Measurements from ENCODE around the gene CTNND2.
A peak's percentile ranks its signal among the peaks of the same experiment; 100 is the strongest.

The CTNND2 gene

DNA sequence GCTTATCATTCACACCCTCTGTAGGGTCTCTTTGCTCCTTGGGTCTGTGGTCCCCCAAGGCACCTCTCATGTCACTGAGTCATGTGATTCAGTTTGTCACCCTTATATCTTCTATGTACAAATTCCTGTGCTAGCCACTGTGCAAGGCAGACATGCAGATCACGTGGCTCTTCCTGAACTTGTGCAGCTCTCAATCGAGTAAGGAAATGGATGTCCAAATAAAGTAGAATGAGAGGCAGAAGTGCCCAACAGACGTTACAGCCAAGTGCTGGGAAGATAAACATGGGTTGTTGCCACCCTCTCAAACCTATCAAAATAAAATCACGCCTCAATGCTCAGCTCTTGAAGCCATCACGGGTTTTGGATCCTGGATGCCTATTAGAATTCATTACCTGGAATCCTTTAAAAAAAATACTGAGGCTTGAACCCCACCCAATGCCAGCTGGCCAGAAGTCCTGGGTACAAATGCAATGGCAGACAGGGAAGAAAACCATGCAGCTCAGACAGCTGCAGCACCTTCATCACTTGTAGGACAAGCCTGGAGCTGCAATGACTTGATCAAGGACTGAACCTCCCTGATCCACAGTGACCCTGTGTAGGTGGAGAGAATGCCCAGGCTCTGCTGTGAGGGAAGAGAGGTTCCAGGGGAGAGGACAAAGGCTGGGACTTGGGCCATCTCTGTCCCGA is 914.5 kb downstream of the CTNND2 start:
- no peaks in the 10 kb centered on the region for H3K36me3 ChIP-seq (ENCODE audit: control insufficient read depth, insufficient read depth, low read length, severe bottlenecking)
- H3K4me3 ChIP-seq (ENCODE audit: low read length) = no peak overlapping the region
- no peak for DNase-seq (ENCODE audit: low read depth)
- no peaks in the 10 kb centered on the region for H3K9me3 ChIP-seq (ENCODE audit: control insufficient read depth, low read length)
- H3K4me1 ChIP-seq (ENCODE audit: control insufficient read depth, insufficient read depth, low read length) = no peaks in the 10 kb centered on the region
- no peak overlapping the region for H3K9ac ChIP-seq (ENCODE audit: low read length)
- H3K27me3 ChIP-seq (replicated peaks; ENCODE audit: control insufficient read depth, insufficient read depth, low read length) = peaks cover 15% of the 10 kb centered on the region

DNA sequence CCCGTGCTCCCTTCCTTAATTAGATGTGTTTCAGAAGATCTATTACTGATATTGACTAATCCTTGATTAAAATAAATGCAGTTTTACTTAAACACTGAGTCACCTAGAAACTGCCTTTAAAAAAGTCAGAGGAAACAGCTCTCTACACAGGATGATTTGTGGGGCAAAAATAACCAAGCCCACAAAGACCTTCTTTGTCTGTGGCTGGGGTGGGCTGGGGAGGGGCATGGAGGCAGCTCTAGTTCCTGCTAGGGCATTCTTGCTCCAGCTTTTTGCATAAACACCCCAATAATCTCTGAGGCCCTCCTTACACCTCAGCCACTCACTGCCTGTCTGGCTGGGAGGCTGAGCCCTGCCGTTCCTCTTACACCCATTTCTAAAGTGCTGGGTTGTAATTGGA is 915.6 kb downstream of the CTNND2 start:
- H3K4me1 ChIP-seq (ENCODE audit: control insufficient read depth, insufficient read depth, low read length) = no peaks in the 10 kb centered on the region
- H3K9ac ChIP-seq (ENCODE audit: low read length) = no peak overlapping the region
- no peaks in the 10 kb centered on the region for H3K36me3 ChIP-seq (ENCODE audit: control insufficient read depth, insufficient read depth, low read length, severe bottlenecking)
- H3K4me3 ChIP-seq (ENCODE audit: low read length) = no peak overlapping the region
- H3K27me3 ChIP-seq (replicated peaks; ENCODE audit: control insufficient read depth, insufficient read depth, low read length) = peaks cover 15% of the 10 kb centered on the region
- DNase-seq (ENCODE audit: low read depth) = no peak
- no peaks in the 10 kb centered on the region for H3K9me3 ChIP-seq (ENCODE audit: control insufficient read depth, low read length)

DNA sequence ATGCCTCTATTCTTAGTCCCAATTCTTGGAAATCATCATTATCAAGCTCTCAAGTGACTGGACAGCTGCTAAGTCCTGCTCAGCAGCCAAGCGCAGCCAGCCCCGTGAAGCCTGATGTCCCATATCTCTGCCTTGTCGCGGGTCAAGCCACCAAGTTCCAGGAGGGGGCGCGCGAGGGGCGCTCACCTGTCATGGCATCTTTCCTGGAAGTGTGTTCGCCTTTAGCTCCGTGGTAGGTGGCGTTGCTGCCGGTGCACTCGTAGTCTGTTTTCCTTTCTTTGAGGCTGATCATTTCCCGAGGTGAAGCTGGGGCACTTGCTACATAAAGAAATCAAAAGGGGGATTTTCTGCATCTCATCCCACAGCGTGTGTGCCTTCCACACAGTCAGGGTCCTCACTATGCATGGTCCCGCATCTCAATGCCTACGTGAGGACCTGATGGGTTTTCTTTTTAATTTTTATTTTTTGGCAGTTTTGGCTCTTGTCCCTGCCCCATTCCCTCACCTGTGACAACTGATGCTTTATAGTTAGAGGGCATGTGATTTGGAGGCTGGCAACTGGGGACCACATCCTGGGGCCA is 916.2 kb downstream of the CTNND2 start:
- no peaks in the 10 kb centered on the region for H3K4me1 ChIP-seq (ENCODE audit: control insufficient read depth, insufficient read depth, low read length)
- H3K27me3 ChIP-seq (replicated peaks; ENCODE audit: control insufficient read depth, insufficient read depth, low read length) = peaks cover 15% of the 10 kb centered on the region
- no peaks in the 10 kb centered on the region for H3K9me3 ChIP-seq (ENCODE audit: control insufficient read depth, low read length)
- DNase-seq (ENCODE audit: low read depth) = peak; percentile 22
- no peak overlapping the region for H3K9ac ChIP-seq (ENCODE audit: low read length)
- H3K36me3 ChIP-seq (ENCODE audit: control insufficient read depth, insufficient read depth, low read length, severe bottlenecking) = no peaks in the 10 kb centered on the region
- H3K4me3 ChIP-seq (ENCODE audit: low read length) = no peak overlapping the region

DNA sequence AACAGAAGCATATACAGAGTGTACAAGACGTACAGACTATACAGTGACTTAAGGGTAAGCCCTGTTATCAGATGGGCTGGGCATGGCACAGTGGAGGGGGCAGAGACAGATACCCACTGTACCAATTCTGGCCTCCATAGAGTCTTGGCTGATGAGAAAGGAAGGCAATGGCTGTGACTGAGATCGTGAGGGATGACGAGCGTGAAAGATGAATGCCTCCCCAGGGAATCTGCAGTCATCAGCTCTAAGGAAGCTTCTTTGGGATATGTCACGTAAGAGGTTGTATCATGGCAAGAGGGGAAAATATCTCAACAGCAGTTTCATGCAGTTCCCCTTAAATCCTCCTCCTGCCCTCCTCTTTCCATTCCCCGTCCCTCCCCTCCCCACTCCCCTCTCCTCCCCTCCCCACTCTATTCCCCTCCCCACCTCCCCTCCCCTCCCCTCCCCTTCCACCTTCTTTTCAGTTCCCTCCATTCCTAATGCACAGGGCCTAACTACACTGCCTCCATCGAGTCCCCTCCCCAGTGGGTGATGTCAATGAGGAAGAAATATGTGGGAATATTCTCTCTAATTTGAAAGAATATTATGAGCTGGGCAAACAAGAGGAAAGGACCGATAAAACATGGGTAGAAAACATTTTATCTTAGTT is 916.8 kb downstream of the CTNND2 start:
- H3K27me3 ChIP-seq (replicated peaks; ENCODE audit: control insufficient read depth, insufficient read depth, low read length) = peaks cover 15% of the 10 kb centered on the region
- H3K9ac ChIP-seq (ENCODE audit: low read length) = no peak overlapping the region
- no peak overlapping the region for H3K4me3 ChIP-seq (ENCODE audit: low read length)
- DNase-seq (ENCODE audit: low read depth) = no peak
- no peaks in the 10 kb centered on the region for H3K36me3 ChIP-seq (ENCODE audit: control insufficient read depth, insufficient read depth, low read length, severe bottlenecking)
- no peaks in the 10 kb centered on the region for H3K9me3 ChIP-seq (ENCODE audit: control insufficient read depth, low read length)
- no peaks in the 10 kb centered on the region for H3K4me1 ChIP-seq (ENCODE audit: control insufficient read depth, insufficient read depth, low read length)

DNA sequence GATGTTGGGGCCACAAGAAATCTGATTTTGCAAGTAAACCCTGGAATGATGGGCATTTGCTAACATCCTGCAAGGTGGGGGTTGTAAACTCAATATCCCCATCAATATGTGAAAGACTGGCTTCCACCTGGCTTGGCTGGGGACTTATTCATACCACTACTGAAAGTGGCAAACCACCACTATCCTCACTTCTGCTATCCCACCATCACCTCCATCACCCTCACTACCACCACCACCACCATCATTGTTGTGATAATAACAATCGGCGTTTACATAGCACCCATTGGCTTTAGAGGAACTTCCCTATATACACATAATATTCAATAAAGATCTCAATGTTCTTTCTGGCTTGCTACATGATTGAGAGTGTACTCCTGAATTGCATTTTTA is 918.5 kb downstream of the CTNND2 start:
- Histone ChIP-seq H3K27me3 (replicated peaks; ENCODE audit: control insufficient read depth, insufficient read depth, low read length) (peaks cover 15% of the 10 kb centered on the region), H3K9me3 (ENCODE audit: control insufficient read depth, low read length) (no peaks in the 10 kb centered on the region), H3K4me3 (ENCODE audit: low read length) (no peak overlapping the region), H3K9ac (ENCODE audit: low read length) (no peak overlapping the region), H3K36me3 (ENCODE audit: control insufficient read depth, insufficient read depth, low read length, severe bottlenecking) (no peaks in the 10 kb centered on the region), H3K4me1 (ENCODE audit: control insufficient read depth, insufficient read depth, low read length) (no peaks in the 10 kb centered on the region)
- no peak for DNase-seq (ENCODE audit: low read depth)

DNA sequence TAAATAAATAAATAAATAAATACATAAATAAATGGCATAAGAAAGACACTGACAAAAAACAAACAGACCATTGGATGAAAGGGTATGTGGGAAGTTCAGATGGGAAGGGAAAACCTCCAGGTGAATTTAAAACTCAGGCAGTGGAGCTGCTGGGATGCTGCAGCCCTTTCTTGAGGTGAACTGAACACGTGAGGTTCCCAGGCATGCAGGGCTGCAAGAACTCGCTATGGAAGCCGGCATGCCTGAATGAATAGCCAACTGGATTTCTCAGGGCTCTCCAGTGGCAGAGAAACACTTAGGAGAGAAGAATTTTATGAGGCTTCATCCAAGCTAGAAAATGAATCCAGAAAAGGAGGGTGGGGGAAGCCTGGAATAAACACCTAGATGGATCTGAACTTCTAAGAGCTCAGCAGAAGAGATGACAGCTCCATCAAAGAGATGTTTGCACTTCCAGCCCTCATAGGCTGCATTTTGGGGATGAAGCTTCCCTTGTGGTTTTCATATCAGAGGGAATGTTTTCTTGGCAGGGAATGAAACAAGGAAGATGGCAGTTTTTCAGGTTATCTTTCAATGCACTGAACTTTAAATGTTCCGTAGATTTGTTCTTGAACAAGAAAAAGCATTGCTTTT is 919.0 kb downstream of the CTNND2 start:
- Histone ChIP-seq H3K9me3 (ENCODE audit: control insufficient read depth, low read length) (no peaks in the 10 kb centered on the region), H3K36me3 (ENCODE audit: control insufficient read depth, insufficient read depth, low read length, severe bottlenecking) (no peaks in the 10 kb centered on the region), H3K4me1 (ENCODE audit: control insufficient read depth, insufficient read depth, low read length) (no peaks in the 10 kb centered on the region), H3K27me3 (replicated peaks; ENCODE audit: control insufficient read depth, insufficient read depth, low read length) (peaks cover 15% of the 10 kb centered on the region), H3K4me3 (ENCODE audit: low read length) (no peak overlapping the region), H3K9ac (ENCODE audit: low read length) (no peak overlapping the region)
- DNase-seq (ENCODE audit: low read depth) = no peak

DNA sequence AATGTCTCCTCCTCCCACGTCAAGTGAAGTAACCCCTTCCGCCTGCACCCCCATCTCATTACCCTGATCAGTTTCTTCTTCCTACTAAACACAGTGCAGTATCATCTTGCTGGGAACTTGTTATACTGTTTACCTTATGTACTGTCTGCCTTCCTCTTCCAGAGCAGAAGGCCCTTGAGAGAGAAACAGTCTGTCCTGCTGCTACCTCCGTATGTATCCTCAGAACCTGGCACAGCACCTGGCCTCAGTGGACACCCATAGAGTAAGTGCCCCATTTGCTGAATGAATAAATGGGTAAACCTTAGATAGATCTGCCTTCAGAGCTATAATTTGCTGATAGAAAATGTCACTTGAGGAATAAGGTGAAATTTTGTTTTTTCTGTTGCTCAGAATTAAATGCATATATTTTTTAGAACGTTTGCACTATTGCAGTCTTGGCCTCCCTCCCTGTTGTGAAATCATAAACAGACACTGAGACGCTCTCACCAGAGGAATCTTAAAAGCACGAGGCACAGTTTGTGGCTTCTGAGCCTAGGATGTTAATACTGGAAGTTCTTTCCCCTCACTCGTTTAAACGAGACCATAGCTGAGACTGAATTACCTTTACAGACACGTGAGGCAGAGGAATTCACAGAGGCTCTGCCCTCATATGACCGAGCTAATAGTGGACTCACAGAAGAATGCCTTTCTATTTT is 920.1 kb downstream of the CTNND2 start:
- Histone ChIP-seq H3K27me3 (replicated peaks; ENCODE audit: control insufficient read depth, insufficient read depth, low read length) (peaks cover 12% of the 10 kb centered on the region), H3K4me3 (ENCODE audit: low read length) (no peak overlapping the region), H3K4me1 (ENCODE audit: control insufficient read depth, insufficient read depth, low read length) (no peaks in the 10 kb centered on the region), H3K9me3 (ENCODE audit: control insufficient read depth, low read length) (no peaks in the 10 kb centered on the region), H3K9ac (ENCODE audit: low read length) (no peak overlapping the region), H3K36me3 (ENCODE audit: control insufficient read depth, insufficient read depth, low read length, severe bottlenecking) (no peaks in the 10 kb centered on the region)
- no peak for DNase-seq (ENCODE audit: low read depth)

- H3K4me3 ChIP-seq (ENCODE audit: low read length) = no peak overlapping the region
- H3K27me3 ChIP-seq (replicated peaks; ENCODE audit: control insufficient read depth, insufficient read depth, low read length) = peaks cover 6% of the 10 kb centered on the region
- H3K9ac ChIP-seq (ENCODE audit: low read length) = no peak overlapping the region
- H3K9me3 ChIP-seq (ENCODE audit: control insufficient read depth, low read length) = no peaks in the 10 kb centered on the region
- H3K36me3 ChIP-seq (ENCODE audit: control insufficient read depth, insufficient read depth, low read length, severe bottlenecking) = no peaks in the 10 kb centered on the region
- DNase-seq (ENCODE audit: low read depth) = no peak
- no peaks in the 10 kb centered on the region for H3K4me1 ChIP-seq (ENCODE audit: control insufficient read depth, insufficient read depth, low read length)
Observed at GRCh38 chr5:10982626-10983025, 921.6 kb downstream of the CTNND2 start.

GRCh38 chr5:10981932-10982331 is 922.3 kb downstream of the CTNND2 start:
- Histone ChIP-seq H3K9me3 (ENCODE audit: control insufficient read depth, low read length) (no peaks in the 10 kb centered on the region), H3K9ac (ENCODE audit: low read length) (no peak overlapping the region), H3K36me3 (ENCODE audit: control insufficient read depth, insufficient read depth, low read length, severe bottlenecking) (no peaks in the 10 kb centered on the region), H3K4me1 (ENCODE audit: control insufficient read depth, insufficient read depth, low read length) (no peaks in the 10 kb centered on the region), H3K4me3 (ENCODE audit: low read length) (no peak overlapping the region), H3K27me3 (replicated peaks; ENCODE audit: control insufficient read depth, insufficient read depth, low read length) (peaks cover 6% of the 10 kb centered on the region)
- DNase-seq (ENCODE audit: low read depth) = no peak

DNA sequence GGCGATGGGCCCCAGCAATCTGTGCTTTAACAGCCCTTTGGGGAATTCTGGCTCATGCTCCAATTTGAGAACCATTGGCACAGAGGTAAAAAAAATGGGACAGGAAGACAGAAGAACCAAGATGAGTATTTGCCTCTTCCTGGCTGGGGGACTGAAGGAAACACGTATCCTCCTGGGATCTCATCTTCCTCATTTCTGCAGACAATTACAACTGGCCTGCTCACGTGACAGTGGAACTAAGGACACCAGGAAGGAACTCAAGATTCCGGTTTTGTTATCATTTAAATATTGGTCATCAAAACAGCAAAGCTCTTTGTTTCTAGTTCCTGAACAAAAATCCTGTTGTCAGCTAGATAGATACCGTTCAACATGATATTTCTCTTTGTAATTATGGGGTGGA is 927.2 kb downstream of the CTNND2 start:
- H3K4me1 ChIP-seq (ENCODE audit: control insufficient read depth, insufficient read depth, low read length) = no peaks in the 10 kb centered on the region
- H3K27me3 ChIP-seq (replicated peaks; ENCODE audit: control insufficient read depth, insufficient read depth, low read length) = no peaks in the 10 kb centered on the region
- DNase-seq (ENCODE audit: low read depth) = no peak
- no peaks in the 10 kb centered on the region for H3K9me3 ChIP-seq (ENCODE audit: control insufficient read depth, low read length)
- no peak overlapping the region for H3K4me3 ChIP-seq (ENCODE audit: low read length)
- H3K9ac ChIP-seq (ENCODE audit: low read length) = no peak overlapping the region
- no peaks in the 10 kb centered on the region for H3K36me3 ChIP-seq (ENCODE audit: control insufficient read depth, insufficient read depth, low read length, severe bottlenecking)

GRCh38 chr5:10975945-10976344 is 928.3 kb downstream of the CTNND2 start:
- Histone ChIP-seq H3K4me1 (ENCODE audit: control insufficient read depth, insufficient read depth, low read length) (no peaks in the 10 kb centered on the region), H3K9ac (ENCODE audit: low read length) (no peak overlapping the region), H3K9me3 (ENCODE audit: control insufficient read depth, low read length) (no peaks in the 10 kb centered on the region), H3K27me3 (replicated peaks; ENCODE audit: control insufficient read depth, insufficient read depth, low read length) (peaks cover 2% of the 10 kb centered on the region), H3K4me3 (ENCODE audit: low read length) (no peak overlapping the region), H3K36me3 (ENCODE audit: control insufficient read depth, insufficient read depth, low read length, severe bottlenecking) (no peaks in the 10 kb centered on the region)
- DNase-seq (ENCODE audit: low read depth) = no peak
